ENCODE data around the gene IMMP2L. TPM values are rescaled to one million over a fixed set of nuclear protein-coding genes. Genes with fewer than 3 reads are reported as not detected.
"Not testable (repeated sequence)": the region's sequence is repeated elsewhere in the genome, so short reads cannot be mapped to it uniquely, and the experiment has no call there.

IMMP2L gene
- total RNA-seq, 1 experiment from 2014 or later = 8.6 TPM

DNA sequence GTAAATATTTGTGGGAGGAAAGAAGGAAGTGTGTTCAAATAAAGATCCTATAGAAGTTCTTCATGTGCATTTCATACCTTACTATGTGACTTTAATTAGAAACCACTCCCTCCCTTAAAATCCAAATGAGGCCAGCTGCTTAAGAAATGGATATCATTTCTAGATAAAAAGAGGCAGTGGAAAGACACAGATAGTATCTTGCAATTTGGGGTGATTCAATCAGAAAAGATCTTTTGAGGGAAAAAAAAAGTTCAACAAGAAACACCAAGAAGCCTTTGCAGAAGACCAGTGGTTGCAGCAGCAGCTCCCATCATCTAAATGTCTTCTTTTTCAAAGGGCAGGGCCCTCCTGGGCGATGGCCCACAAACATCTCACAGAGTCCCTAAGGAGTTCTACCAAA lies 271.3 kb downstream of the IMMP2L start:
- CTCF ChIA-PET = no interaction called here

DNA sequence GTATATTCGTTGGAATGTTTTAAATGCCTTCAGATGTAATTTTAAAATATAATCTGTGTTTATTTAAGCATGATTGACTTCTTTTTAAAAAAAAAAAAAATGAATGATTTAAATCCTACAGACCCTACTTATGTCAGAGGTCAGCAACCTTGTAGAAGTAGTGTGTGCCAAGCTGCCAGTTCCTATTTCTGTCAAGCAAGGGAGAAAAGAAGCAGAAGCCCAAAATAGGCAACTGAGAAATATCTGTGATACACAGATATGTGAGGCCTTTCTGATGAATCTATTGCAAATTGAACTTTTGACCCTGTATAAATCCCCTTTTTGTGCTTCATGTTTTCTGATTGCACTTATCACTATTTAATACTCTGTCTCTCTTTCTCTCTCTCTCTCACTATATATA lies 271.9 kb downstream of the IMMP2L start:
- Histone ChIP-seq H3K4me2 (ENCODE audit: low read length) (no peak overlapping the region), H3K4me3 (ENCODE audit: low read length) (no peak overlapping the region)

More for the DNA sequence above, 271.3 kb downstream of the IMMP2L start:
- intact Hi-C loops (cut with micrococcal nuclease) = no loop called here
- no TSS peak for BruUV-seq (replicated peaks)
- Histone ChIP-seq H3K79me2 (ENCODE audit: low read length) (no peaks in the 10 kb centered on the region), H3K9me3 (ENCODE audit: low read length) (no peaks in the 10 kb centered on the region), H3F3A (ENCODE audit: low read length, unreplicated experiment) (no peaks in the 10 kb centered on the region), H3K4me3 (ENCODE audit: low read length) (no peak overlapping the region), H3K36me3 (ENCODE audit: low read depth, low read length) (no peaks in the 10 kb centered on the region), H3K4me1 (ENCODE audit: insufficient read depth, low read length) (no peaks in the 10 kb centered on the region), H3K9me2 (replicated peaks; ENCODE audit: low read length) (no peaks in the 10 kb centered on the region), H2AFZ (ENCODE audit: low read length) (no peak overlapping the region), H3K4me2 (ENCODE audit: low read length) (no peak overlapping the region), H3K9ac (ENCODE audit: low read length) (no peak overlapping the region), H4K20me1 (ENCODE audit: low read length) (no peaks in the 10 kb centered on the region), H3K27me3 (ENCODE audit: low read length) (no peaks in the 10 kb centered on the region), H3K27ac (ENCODE audit: low read length) (no peak overlapping the region)
- DNase-seq (no peak), ATAC-seq (no peak)
- POLR2A ChIA-PET (ENCODE audit: unreplicated experiment) = no interaction called here
- TF ChIP-seq EZH2phosphoT487 (IDR thresholded peaks at IDR 0.05; ENCODE audit: borderline replicate concordance, low read length) = no peak
- TF ChIP-seq CTCF (conservative IDR thresholded peaks at IDR 0.05; ENCODE audit: low read depth, low read length) = no peak

GRCh38 chr7:111288441-111288840 lies 273.9 kb downstream of the IMMP2L start:
- H3K4me2 ChIP-seq (ENCODE audit: low read length); H3K9ac ChIP-seq (ENCODE audit: low read length); intact Hi-C loops (cut with micrococcal nuclease); H3K27ac ChIP-seq (ENCODE audit: low read length); H3K27me3 ChIP-seq (ENCODE audit: low read length); DNase-seq; BruUV-seq (replicated peaks); H2AFZ ChIP-seq (ENCODE audit: low read length); H3K79me2 ChIP-seq (ENCODE audit: low read length); H3K4me1 ChIP-seq (ENCODE audit: insufficient read depth, low read length); CTCF ChIA-PET; H3K9me2 ChIP-seq (replicated peaks; ENCODE audit: low read length); ATAC-seq; POLR2A ChIA-PET (ENCODE audit: unreplicated experiment); H3F3A ChIP-seq (ENCODE audit: low read length, unreplicated experiment); H3K9me3 ChIP-seq (ENCODE audit: low read length); H4K20me1 ChIP-seq (ENCODE audit: low read length); H3K4me3 ChIP-seq (ENCODE audit: low read length); H3K36me3 ChIP-seq (ENCODE audit: low read depth, low read length): not testable (repeated sequence)

More for the DNA sequence above, 271.9 kb downstream of the IMMP2L start:
- intact Hi-C loops (cut with micrococcal nuclease) = no loop called here
- H3K79me2 ChIP-seq (ENCODE audit: low read length) = no peaks in the 10 kb centered on the region
- ChIA-PET POLR2A (ENCODE audit: unreplicated experiment) (no interaction called here), CTCF (no interaction called here)
- DNase-seq (no peak), ATAC-seq (no peak)
- no peaks in the 10 kb centered on the region for H4K20me1 ChIP-seq (ENCODE audit: low read length)
- H3K36me3 ChIP-seq (ENCODE audit: low read depth, low read length) = no peaks in the 10 kb centered on the region
- H3K4me1 ChIP-seq (ENCODE audit: insufficient read depth, low read length) = no peaks in the 10 kb centered on the region
- no peak overlapping the region for H2AFZ ChIP-seq (ENCODE audit: low read length)
- H3K27ac ChIP-seq (ENCODE audit: low read length) = no peak overlapping the region
- H3K27me3 ChIP-seq (ENCODE audit: low read length) = no peaks in the 10 kb centered on the region
- no TSS peak for BruUV-seq (replicated peaks)
- no peak overlapping the region for H3K9ac ChIP-seq (ENCODE audit: low read length)
- TF ChIP-seq EZH2 (IDR thresholded peaks at IDR 0.05; ENCODE audit: low read length, unreplicated experiment) (no peak), EZH2phosphoT487 (IDR thresholded peaks at IDR 0.05; ENCODE audit: borderline replicate concordance, low read length) (no peak), CTCF (conservative IDR thresholded peaks at IDR 0.05; ENCODE audit: low read depth, low read length) (no peak)
- H3F3A ChIP-seq (ENCODE audit: low read length, unreplicated experiment) = no peaks in the 10 kb centered on the region
- no peaks in the 10 kb centered on the region for H3K9me3 ChIP-seq (ENCODE audit: low read length)
- no peaks in the 10 kb centered on the region for H3K9me2 ChIP-seq (replicated peaks; ENCODE audit: low read length)
